SK-N-SH (cell line): ENCODE data around the gene DPP10. TPM values are rescaled to one million over a fixed set of nuclear protein-coding genes. Genes with fewer than 3 reads are reported as not detected.

ENCODE experiments used
- CTCF ChIA-PET: fragments of 300-600, 350-600 bp; formaldehyde crosslinking; extraction: SDS; loops from one replicate; lab custom pipeline; 2021; lab: Yijun Ruan, JAX
- POLR2A ChIA-PET: fragments of 350-600 bp; sonication (Branson Sonifier 250); formaldehyde crosslinking; extraction: SDS; loops from one replicate; lab custom pipeline; 2020; ENCODE audit warnings: antibody characterized with exemption, inconsistent platforms; lab: Yijun Ruan, JAX
- DNase-seq: peaks from one replicate; pipeline ENCODE4 v3.0.0; 2012
- H2AFZ ChIP-seq: fragments of 200-600 bp; sonication (generic); 2 replicates; pipeline ENCODE4 v1.8.1; 2016; ENCODE audit warnings: antibody characterized with exemption, mild to moderate bottlenecking, low read depth
- H3F3A ChIP-seq: fragments of 200-600 bp; sonication (generic); replicated peaks from 2 replicates; pipeline ENCODE3; 2016; ENCODE audit warnings: antibody characterized with exemption, mild to moderate bottlenecking; ENCODE audit not compliant: insufficient read depth
- H3K27ac ChIP-seq, 2 experiments: fragments of 200-500 bp in 1 of 2; fragments of 200-600 bp in 1 of 2; sonication (Bioruptor generic) in 1 of 2; sonication (generic), shearing (Covaris generic) in 1 of 2; 2 replicates each; pipeline versions ENCODE4 v1.5.1 to v1.6.1; 2014 to 2016; ENCODE audit warnings: low read depth in 2 of 2, inconsistent platforms in 1 of 2, low read length in 1 of 2, mild to moderate bottlenecking in 1 of 2, mixed read lengths in 1 of 2
- H3K27me3 ChIP-seq: fragments of 200-600 bp; sonication (generic), shearing (Covaris generic); 2 replicates; pipeline ENCODE4 v1.6.1; 2016; ENCODE audit warnings: mixed run types; ENCODE audit not compliant: insufficient read depth
- H3K36me3 ChIP-seq, 2 experiments: fragments of 200-500 bp in 1 of 2; fragments of 200-600 bp in 1 of 2; sonication (Bioruptor generic) in 1 of 2; sonication (generic) in 1 of 2; replicated peaks in 1 of 2; 2 replicates each; pipeline versions ENCODE3 to v1.5.1; 2014 to 2016; ENCODE audit warnings: low read length in 1 of 2, mild to moderate bottlenecking in 1 of 2; ENCODE audit not compliant: insufficient read depth in 2 of 2, control insufficient read depth in 1 of 2
- H3K4me1 ChIP-seq, 2 experiments: fragments of 200-500 bp in 1 of 2; fragments of 200-600 bp in 1 of 2; sonication (Bioruptor generic) in 1 of 2; sonication (generic), shearing (Covaris generic) in 1 of 2; 2 replicates each; pipeline versions ENCODE4 v1.5.1 to v1.6.1; 2014 to 2016; ENCODE audit warnings: low read depth in 1 of 2, low read length in 1 of 2, mixed run types in 1 of 2; ENCODE audit not compliant: insufficient read depth in 2 of 2, control insufficient read depth in 1 of 2
- H3K4me2 ChIP-seq: fragments of 200-600 bp; sonication (generic), shearing (Covaris generic); 2 replicates; pipeline ENCODE4 v1.6.1; 2017; ENCODE audit warnings: mixed run types
- H3K4me3 ChIP-seq, 2 experiments: fragments of 200-500 bp in 1 of 2; fragments of 200-600 bp in 1 of 2; sonication (Bioruptor generic) in 1 of 2; sonication (generic), shearing (Covaris generic) in 1 of 2; 2 replicates each; pipeline versions ENCODE4 v1.5.1 to v1.8.1; 2014 to 2016; ENCODE audit warnings: low read depth in 2 of 2, inconsistent platforms in 1 of 2, low read length in 1 of 2, mild to moderate bottlenecking in 1 of 2, mixed read lengths in 1 of 2, moderate library complexity in 1 of 2
- H3K79me2 ChIP-seq: fragments of 200-600 bp; sonication (generic); 2 replicates; pipeline ENCODE4 v1.8.1; 2017; ENCODE audit warnings: mild to moderate bottlenecking; ENCODE audit not compliant: insufficient read depth
- H3K9ac ChIP-seq: fragments of 200-600 bp; sonication (generic); 2 replicates; pipeline ENCODE4 v1.6.1; 2017; ENCODE audit warnings: mixed run types
- H3K9me2 ChIP-seq: fragments of 200-600 bp; sonication (generic); 2 replicates; pipeline ENCODE4 v1.6.1; 2017; ENCODE audit warnings: mixed run types
- H3K9me3 ChIP-seq: fragments of 200-600 bp; sonication (generic); 2 replicates; pipeline ENCODE4 v1.6.1; 2017; ENCODE audit warnings: mixed run types, mild to moderate bottlenecking, moderate library complexity
- H4K20me1 ChIP-seq: fragments of 200-600 bp; sonication (generic); 2 replicates; pipeline ENCODE4 v1.6.1; 2017; ENCODE audit warnings: mild to moderate bottlenecking, mixed run types; ENCODE audit not compliant: insufficient read depth
- ELF1 ChIP-seq: IDR thresholded peaks from 2 replicates; pipeline ENCODE4 v1.4.0; 2012
- EZH2phosphoT487 ChIP-seq: fragments of 200-600 bp; sonication (generic); IDR thresholded peaks from 2 replicates; pipeline ENCODE4 v1.6.1; 2017; ENCODE audit warnings: low read depth, mixed run types, mild to moderate bottlenecking, antibody characterized with exemption, moderate library complexity, borderline replicate concordance
- FOSL2 ChIP-seq: IDR thresholded peaks from 2 replicates; pipeline ENCODE4 v1.4.0; 2012; ENCODE audit warnings: low read depth, mild to moderate bottlenecking, moderate library complexity, borderline replicate concordance
- FOXJ3 ChIP-seq: sonication (generic); formaldehyde crosslinking; IDR thresholded peaks from 2 replicates; pipeline ENCODE4 v1.5.1; 2020; ENCODE audit warnings: mild to moderate bottlenecking, missing genetic modification reagents
- GABPA ChIP-seq: IDR thresholded peaks from 2 replicates; pipeline ENCODE4 v1.4.0; 2012; ENCODE audit warnings: low read depth, mild to moderate bottlenecking
- NFIC ChIP-seq: IDR thresholded peaks from 2 replicates; pipeline ENCODE4 v1.4.0; 2012; ENCODE audit warnings: borderline replicate concordance
- PBX3 ChIP-seq: IDR thresholded peaks from 2 replicates; pipeline ENCODE4; 2012
- RCOR1 ChIP-seq: fragments of 150-350 bp; IDR thresholded peaks from 2 replicates; pipeline ENCODE4 v1.6.1; 2017; ENCODE audit warnings: antibody characterized with exemption, low read length
- SMC3 ChIP-seq: IDR thresholded peaks from 2 replicates; pipeline ENCODE4 v1.6.1; 2012; ENCODE audit warnings: low read depth, low read length, improper control_type of control experiment
- ZBTB33 ChIP-seq: IDR thresholded peaks from 2 replicates; pipeline ENCODE4 v1.4.0; 2012; ENCODE audit warnings: low read depth, borderline replicate concordance
- WGBS: methylation state at CpG from one replicate; pipeline ENCODE4 v1.1.6; 2017; ENCODE audit warnings: low lambda C conversion rate; 5-methylcytosine and 5-hydroxymethylcytosine counted together
- polyA plus RNA-seq, 3 experiments: library from polyadenylated mRNA; depleted of rRNA; stranded (reverse); fragments of >200 nt; gene quantifications; 2 replicates each; pipeline ENCODE4 v1.2.3, GENCODE V29; 2012

DPP10 gene
- polyA plus RNA-seq, 1 of the 3 experiments (the other 2 are of a cell fraction): not detected

GRCh38 chr2:114784890-114785583 lies 342.6 kb downstream of the DPP10 start:
- CTCF ChIA-PET: no interaction called here
- TF ChIP-seq GABPA (no peak), FOSL2 (no peak), SMC3 (no peak)

GRCh38 chr2:114786901-114787300 lies 344.5 kb downstream of the DPP10 start:
- H3K9ac ChIP-seq: no peak overlapping the region
- no peak overlapping the region for H3K27ac ChIP-seq
- H3K9me3 ChIP-seq: no peaks in the 10 kb centered on the region
- no peaks in the 10 kb centered on the region for H3K4me1 ChIP-seq
- ChIA-PET POLR2A (no interaction called here), CTCF (no interaction called here)
- H3K4me2 ChIP-seq: no peak overlapping the region
- H3K4me3 ChIP-seq: no peak overlapping the region
- no peaks in the 10 kb centered on the region for H3K27me3 ChIP-seq
- no peaks in the 10 kb centered on the region for H3K79me2 ChIP-seq
- no peaks in the 10 kb centered on the region for H3F3A ChIP-seq
- no peaks in the 10 kb centered on the region for H3K9me2 ChIP-seq
- H2AFZ ChIP-seq: no peak overlapping the region
- H4K20me1 ChIP-seq: no peaks in the 10 kb centered on the region
- DNase-seq: no peak
- no peaks in the 10 kb centered on the region for H3K36me3 ChIP-seq
- TF ChIP-seq ELF1: no peak
- no peak for TF ChIP-seq ZBTB33
- TF ChIP-seq PBX3: no peak
- TF ChIP-seq NFIC: no peak
- no peak for TF ChIP-seq EZH2phosphoT487
- no peak for TF ChIP-seq RCOR1
- TF ChIP-seq FOXJ3 (CRISPR knock-in tag): no peak
- WGBS: 10% methylated on average over 5 of the region's 5 CpGs

More at GRCh38 chr2:114784890-114785583, 342.6 kb downstream of the DPP10 start:
- POLR2A ChIA-PET: no interaction called here
- H3K79me2 ChIP-seq: no peaks in the 10 kb centered on the region
- no peaks in the 10 kb centered on the region for H4K20me1 ChIP-seq
- no peaks in the 10 kb centered on the region for H3K9me2 ChIP-seq
- WGBS: 3% methylated on average over 6 of the region's 6 CpGs
- no peak overlapping the region for H3K4me3 ChIP-seq
- H3K27ac ChIP-seq: no peak overlapping the region
- no peaks in the 10 kb centered on the region for H3F3A ChIP-seq
- no peaks in the 10 kb centered on the region for H3K9me3 ChIP-seq
- H3K9ac ChIP-seq: no peak overlapping the region
- DNase-seq: no peak
- H2AFZ ChIP-seq: no peak overlapping the region
- H3K27me3 ChIP-seq: no peaks in the 10 kb centered on the region
- no peaks in the 10 kb centered on the region for H3K36me3 ChIP-seq
- H3K4me1 ChIP-seq: no peaks in the 10 kb centered on the region
- no peak overlapping the region for H3K4me2 ChIP-seq
